Renal pelvis (tissue), 4 donors: ENCODE results near the gene FAU. TPM values are rescaled to one million over a fixed set of nuclear protein-coding genes. Genes with fewer than 3 reads are reported as not detected.
A peak's percentile ranks its signal among the peaks of the same experiment; 100 is the strongest.

Experiments used
- DNase-seq: peaks from one replicate; pipeline ENCODE4 v3.0.0-alpha.2; 2013
- polyA plus RNA-seq, 3 donors: library from polyadenylated mRNA; unstranded; fragments of 120-200 nt; gene quantifications; one replicate each; pipeline ENCODE4 v1.2.1, GENCODE V29; 2013; ENCODE audit not compliant: insufficient read length in 3 of 3

The FAU gene
- polyA plus RNA-seq, 3 donors = 706 to 910 (median 772) TPM

DNA sequence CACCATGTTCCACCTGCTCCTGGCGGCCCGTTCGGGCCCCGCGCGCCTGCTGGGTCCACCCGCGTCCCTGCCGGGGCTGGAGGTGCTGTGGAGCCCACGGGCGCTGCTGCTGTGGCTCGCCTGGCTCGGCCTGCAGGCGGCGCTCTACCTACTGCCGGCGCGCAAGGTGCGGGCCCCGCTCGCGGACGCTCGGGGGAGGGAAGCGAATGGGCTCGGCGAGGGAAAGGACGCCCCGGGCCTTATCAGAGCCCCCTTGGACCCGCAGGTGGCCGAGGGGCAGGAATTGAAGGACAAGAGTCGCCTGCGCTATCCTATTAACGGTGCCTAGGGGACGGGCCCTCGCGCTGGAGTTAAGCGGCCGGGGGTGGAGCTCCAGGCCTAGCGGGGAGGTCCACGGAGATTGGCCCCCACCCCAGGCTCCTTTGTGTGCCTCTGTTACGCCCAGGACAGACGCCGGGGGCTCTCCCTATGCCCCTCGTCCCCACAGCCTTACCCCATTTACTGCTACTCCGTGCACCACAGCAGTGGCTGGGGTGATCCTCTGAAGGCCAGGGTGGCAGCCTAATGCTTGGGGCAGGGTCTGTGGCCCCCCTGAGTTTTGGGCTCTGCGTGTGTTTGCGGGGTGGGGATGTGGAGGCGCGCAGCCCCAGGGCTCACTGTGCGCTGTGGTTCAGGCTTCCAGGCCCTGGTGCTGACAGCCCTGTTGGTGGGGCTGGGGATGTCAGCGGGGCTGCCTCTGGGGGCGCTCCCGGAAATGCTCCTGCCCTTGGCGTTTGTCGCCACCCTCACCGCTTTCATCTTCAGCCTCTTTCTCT is 9.2 kb downstream of the FAU start:
- no peak for DNase-seq

DNA sequence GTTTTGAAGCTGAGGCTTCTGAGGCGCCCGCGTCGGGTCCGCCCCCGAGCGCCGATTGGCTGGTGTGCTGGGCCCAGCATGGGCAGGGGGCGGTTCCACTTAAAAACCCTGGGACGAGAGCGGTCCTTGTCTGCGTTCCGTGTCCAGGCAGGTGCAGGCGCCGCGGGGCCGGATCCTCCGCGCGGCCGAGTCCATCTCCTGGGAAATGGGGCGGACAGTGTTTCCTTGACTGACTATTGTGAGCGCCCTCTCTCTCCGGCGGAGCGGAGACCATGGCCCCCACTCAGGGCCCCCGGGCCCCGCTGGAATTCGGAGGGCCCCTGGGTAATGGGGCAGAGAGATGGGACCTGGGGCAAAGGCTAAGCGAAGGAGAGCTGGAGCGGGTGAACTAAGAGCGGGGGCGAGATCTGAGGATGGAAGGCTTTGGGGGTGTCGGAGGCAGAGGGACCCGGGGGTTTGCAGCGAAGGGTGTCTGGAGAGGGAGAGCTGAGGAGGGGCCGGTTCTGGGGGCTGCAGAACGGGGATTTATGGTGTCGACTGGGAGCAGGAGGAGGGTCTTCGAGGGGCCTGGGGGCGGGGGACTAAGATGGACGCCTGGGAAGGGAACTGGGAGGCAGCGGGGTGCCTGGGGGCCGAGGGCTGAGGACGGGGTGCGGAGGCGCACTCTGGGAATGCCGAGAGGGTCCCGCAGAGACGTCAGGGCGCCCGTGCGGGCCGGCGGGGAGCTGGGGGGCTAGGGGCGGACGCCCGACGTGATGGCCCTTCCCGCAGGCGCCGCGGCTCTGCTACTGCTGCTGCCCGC is 10.0 kb downstream of the FAU start, which contains the start of gene TM7SF2:
Gene TM7SF2 (plus strand): TSS at position 129 of the 802 bp plus-strand sequence. CDS start 144 bp downstream, at position 273.
- peak; percentile 95 for DNase-seq

DNA sequence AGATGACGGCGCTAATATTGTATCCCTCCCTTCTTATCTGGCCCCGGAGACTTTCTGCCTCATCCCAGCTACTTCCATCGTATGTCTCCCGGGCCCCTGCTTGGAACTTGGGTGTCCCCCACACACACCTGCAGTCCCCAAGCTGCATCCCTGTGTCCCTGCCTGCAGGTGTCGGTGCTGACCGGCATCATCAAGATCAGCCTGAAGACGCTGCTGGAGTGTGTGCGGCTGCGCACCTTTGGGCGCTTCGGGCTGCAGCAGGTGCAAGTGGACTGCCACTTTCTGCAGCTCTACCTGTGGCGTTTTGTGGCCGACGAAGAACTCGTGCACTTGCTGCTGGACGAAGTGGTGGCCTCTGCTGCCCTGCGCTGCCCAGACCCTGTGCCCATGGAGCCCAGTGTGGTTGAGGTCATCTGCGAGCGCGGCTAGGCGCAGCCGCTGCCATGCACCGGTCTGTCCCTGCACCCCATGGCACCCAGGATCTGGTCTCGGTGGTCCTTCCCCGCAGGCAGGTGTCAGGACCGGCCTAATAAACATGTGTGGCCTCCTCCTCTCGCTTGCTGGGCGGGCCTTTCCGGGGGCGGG is 10.7 kb downstream of the FAU start:
- no peak for DNase-seq

DNA sequence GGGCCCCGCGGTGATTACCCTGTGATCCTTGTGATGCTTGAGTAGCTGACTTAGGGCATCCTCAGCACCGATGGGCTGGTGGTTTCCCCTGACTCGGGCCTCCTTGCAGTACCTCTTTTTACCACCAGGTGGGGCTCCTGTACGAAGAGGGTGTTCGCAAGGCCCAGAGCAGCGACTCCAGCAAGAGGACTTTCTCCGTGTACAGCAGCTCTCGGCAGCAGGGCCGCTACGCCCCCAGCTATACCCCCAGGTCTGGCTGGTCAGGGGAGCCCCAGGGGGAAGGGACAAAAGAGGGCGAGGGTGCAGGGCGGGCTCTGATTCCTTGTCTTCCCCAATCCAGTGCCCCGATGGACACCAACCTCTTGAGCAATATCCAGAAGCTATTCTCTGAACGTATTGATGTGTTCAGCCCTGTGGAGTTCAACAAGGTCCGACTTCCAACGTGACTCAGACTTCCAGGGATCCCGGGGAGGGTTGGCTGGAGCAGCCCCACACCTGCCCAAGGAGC is 11.5 kb downstream of the FAU start:
- DNase-seq = peak; percentile 82

DNA sequence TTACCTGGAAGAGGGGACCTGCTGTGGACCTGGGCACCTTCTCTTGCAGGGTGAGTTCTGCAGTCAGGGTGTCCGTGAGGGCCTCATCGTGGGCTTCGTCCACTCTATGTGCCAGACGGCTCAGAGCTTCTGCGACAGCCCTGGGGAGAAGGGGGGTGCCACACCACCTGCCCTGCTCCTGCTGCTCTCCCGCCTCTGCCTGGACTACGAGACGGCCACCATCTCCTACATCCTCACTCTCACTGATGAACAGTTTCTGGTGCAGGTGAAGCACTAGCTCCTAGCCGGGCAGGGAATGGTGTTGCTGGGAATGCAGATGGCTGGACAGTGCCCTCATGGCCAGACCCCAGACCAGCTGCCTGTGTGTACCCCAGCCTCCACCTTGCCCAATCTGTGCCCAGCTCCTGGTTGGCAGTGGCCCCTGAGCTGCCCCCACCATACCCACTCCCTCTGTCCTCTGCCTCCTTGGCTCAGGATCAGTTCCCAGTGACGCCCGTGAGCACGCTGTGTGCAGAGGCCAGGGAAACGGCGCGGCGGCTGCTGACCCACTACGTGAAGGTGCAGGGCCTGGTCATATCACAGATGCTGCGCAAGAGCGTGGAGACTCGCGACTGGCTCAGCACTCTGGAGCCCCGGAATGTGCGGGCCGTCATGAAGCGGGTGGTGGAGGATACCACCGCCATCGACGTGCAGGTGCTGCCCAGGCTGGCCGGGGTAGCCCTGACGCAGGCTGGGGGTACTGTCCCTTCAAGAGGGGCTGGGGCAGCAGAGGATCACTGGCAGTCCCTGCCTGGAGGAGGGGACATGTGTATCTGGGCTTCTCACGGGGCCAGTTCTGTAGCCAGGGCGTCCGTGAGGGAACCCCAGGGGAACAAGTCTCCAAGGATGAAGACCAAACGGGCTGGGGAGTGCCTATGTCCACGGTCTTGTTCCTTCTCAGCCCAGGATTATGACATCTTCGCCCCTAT is 12.4 kb downstream of the FAU start:
- no peak for DNase-seq

DNA sequence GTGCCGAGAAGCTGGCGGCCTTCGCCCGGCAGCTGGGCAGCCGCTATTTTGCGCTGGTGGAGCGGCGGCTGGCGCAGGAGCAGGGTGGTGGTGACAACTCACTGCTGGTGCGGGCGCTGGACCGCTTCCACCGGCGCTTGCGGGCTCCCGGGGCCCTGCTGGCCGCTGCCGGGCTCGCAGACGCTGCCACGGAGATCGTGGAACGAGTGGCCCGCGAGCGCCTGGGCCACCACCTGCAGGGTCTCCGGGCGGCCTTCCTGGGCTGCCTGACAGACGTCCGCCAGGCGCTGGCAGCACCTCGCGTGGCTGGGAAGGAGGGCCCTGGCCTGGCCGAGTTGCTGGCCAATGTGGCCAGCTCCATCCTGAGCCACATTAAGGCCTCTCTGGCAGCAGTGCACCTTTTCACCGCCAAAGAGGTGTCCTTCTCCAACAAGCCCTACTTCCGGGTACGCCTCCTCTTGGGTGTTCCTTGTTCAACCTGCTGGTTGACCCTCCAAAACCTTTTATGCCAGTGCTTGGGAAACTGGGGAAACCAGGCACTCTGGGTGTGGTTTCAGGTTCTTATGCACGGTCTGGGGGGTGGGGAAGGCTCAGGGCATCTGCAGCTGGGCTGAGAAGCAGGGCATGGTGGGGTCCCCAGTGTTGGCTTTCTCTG is 13.3 kb downstream of the FAU start:
- DNase-seq = no peak

DNA sequence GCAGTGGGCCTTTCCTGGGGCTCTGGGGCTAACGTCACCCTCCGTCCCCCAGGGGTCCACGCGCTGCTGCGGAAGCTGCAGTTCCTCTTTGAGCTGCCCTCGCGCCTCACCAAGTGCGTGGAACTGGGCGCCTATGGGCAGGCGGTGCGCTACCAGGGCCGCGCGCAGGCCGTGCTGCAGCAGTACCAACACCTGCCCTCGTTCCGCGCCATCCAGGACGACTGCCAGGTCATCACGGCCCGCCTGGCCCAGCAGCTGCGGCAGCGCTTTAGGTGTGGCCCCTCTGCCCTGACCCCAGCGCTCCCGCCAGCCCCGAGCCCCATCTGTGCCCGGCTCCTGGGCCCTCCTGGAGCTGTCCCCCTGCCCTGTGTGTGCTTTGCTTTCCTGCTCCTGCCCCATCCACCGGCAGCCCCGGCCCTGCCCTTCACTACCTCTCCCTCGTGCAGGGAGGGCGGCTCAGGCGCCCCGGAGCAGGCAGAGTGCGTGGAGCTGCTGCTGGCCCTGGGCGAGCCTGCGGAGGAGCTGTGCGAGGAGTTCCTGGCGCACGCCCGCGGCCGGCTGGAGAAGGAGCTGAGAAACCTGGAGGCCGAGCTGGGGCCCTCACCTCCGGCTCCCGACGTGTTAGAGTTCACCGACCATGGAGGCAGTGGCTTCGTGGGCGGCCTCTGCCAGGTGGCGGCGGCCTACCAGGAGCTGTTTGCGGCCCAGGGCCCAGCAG is 14.0 kb downstream of the FAU start:
- no peak for DNase-seq

DNA sequence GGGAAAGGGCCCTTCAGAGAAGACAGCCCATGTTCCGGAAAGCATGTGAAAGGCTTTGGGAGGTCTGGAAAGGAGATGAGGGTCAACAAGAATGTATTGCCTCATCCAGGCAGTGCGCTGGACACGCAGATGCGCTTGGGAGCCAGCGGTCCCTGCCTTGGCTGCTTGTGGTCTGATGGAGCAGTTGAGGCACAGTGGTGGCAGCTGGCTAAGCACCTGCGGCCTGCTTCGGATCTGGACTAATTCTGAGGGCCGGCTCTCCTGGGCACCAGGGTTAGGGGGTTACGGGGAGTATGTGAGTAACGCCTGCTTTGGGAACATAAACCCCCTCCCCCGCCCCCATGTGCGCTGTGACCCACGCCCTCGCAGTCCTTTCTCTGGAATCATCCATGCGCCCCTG is 14.9 kb downstream of the FAU start:
- DNase-seq = no peak

DNA sequence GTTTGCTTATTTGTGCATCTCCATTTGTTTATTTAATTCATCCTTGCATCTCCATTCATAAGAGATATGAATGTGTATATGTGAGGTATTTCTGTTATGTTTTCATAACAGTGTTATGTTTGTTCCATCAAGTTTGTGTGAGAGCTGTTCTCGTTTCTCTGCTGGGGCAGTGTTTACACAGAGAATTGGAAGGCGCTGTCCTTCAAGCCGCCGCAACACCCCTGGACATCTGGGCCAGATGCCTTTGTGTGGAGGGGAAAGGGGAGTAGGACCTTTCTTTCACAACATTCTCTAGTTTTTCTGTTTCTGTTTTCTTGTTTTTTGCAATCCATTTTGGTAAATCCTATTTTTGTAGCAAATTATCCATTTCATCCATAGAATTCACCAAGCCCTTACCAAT is 17.3 kb downstream of the FAU start:
- DNase-seq = no peak

DNA sequence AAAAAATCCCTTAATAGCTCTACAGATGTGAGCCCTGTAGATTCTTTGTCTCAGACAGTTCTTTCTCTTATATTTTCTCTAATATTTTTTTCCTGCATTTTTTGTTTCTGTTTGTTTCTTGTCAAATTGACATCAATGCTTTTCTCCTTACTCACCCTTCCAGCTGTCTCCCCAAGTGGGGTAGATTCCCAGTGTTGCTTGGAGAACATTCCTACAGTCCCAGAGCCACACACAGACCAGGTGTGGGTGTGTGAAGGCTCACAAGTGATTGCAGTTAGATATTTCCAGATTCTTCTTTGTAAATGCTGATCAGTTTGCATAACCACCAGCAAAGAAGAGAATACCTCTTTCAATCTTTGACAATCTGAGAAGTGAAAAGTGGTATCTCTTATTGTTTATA is 18.5 kb downstream of the FAU start:
- no peak for DNase-seq

DNA sequence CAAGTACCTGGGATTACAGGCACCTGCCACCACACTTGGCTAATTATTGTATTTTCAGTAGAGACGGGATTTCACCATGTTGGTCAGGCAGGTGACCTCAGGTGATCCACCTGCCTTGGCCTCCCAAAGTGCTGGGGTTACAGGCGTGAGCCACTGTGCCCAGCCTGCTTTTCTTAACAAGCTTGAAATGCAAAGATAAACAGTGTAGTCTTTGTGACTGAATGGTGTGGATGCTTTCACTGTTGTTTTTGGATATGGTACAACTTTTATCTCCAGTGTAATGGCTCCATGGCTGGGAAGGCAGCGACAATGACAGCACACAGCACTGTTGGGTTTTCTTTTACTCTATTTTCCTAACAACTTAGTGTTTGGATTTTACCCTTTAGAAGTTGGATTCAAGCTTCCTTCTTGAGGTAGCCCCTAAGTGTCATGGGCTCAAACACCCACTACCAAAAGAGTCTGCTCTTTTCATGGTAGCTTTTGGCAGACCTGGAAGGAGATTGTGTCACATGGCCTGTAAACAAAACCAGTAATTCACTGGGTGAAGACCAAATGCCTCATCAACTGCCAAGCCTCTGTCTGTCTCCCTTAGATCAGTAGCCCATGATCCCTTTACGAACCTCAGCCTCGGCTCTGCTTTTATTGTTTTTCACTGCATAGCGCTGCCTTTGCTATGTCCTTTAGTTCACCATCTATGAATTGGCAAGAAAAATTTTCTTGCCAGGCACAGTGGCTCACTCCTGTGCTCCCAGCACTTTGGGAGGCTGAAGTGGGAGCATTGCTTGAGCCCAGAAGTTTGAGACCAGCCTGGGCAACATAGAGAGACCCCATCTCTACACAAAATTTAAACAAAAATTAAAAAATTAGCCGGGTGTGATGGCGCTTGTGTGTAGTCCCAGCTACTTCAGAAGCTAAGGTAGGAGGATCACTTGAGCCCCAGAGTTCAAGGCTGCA is 19.5 kb downstream of the FAU start:
- no peak for DNase-seq

DNA sequence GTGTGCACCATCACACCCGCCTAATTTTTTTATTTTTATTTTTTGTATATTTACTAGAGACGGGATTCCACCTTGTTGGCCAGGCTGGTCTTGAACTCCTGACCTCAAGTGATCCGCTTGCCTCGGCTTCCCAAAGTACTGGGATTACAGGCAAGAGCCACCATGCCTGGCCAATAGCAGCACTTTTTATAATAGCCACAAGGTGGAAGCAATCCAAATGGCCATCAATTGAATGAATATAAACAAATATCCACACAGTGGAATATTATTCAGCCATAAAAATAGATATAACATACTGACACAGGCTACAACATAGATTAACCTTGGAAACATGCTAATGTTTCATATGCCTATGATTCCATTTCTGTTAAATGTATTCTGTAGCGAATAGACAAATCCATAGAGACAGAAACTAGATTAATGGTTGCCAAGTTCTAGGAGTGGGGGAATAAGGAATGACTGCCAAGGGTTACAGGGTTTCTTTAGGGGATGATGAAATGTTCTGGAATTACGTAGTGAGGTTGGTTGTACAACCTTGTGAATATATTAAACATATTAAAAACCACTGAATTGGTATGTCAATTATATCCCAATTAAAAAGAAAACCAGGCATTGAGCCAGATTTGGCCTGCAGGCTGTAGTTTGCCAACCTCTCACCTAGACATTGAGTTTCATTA is 21.1 kb downstream of the FAU start:
- no peak for DNase-seq

DNA sequence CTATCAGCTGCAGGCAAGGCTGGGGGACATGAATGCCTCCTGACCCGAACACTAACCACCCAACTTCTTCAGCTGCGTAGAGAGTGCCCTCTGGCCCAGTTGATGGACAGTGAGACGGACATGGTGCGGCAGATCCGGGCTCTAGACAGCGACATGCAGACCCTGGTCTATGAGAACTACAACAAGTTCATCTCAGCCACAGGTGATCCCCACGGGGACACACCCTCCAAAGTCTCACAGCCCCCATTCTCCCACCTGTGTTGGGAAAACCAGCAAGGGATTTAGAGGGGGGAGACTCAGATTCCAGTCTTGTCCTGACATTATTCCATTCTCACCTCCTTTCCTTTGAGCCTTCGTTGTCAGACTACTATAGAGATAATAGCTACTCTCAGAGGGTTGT is 25.0 kb downstream of the FAU start:
- DNase-seq = no peak

DNA sequence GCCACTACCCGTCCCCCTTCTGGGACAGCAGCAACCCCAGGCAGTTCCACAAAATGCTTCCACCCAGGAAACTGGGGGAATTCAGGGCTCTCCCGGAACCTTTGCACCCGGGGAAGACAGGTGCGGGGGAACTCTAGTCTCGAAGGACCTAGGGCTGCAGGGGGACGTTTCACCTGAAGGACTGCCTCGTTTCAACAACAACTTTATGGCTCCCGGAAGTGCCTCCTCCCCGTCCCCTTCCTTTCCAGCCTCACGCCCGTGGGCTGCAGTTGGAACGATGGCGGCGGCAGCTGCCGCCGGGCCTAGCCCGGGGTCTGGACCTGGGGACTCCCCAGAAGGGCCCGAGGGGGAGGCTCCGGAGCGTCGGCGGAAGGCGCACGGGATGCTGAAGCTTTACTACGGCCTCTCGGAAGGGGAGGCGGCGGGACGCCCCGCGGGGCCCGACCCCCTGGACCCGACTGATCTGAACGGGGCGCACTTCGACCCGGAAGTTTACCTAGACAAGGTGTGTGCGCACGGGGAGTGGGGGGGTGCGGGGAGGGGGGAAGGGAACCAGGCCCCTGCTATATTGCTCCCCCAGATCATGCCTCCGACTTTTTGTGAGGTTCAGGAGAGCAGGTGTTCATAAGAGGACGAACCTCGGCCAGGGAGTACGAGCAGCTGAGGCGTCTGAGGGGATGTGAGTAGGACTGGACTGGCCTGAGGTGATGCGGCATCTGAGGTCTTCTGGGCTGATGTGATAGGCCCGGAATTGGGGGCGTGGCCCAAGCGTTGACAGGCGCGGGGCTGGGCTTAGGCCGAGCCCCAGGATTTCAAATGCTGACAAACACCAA is 25.7 kb downstream of the FAU start, which contains the start of gene VPS51:
Gene VPS51 (plus strand): TSS at position 241 of the 833 bp plus-strand sequence. CDS start 37 bp downstream, at position 278.
- DNase-seq = peak; percentile 92

DNA sequence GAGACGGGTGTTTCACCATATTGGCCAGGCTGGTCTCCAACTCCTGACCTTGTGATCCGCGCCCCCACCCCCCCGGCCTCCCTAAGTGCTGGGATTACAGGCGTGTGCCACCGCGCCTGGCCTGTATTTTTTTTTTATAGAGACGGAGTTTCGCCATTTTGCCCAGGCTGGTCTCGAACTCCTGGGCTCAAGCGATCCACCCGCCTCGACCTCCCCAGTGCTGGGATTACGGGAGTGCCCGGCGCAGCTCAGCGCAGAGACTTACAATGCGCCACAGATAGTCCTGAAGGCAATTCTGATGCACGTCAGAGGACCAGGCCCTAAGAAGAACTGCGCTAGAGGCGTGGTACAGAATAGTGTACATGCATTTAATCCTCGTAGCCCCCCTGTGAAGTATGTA is 26.5 kb downstream of the FAU start:
- DNase-seq = no peak

DNA sequence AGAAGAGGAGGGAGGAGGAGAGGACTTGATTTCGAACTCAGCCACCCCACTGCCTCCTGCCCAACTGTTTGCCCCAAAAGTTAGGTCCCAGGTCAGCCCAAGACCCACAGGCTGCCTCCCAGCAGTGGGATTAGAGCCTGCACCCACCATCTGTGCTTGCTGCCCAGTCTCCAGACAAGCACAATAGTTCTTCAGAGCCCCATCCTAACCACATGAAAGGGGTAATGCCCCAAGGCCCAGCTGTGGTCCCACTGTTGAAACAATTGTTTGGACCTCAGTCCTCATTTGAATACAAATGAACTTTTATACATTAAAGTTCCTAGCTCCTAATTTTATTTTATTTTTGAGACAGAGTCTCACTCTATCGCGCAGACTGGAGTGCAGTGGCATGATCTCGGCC is 31.3 kb downstream of the FAU start:
- no peak for DNase-seq

DNA sequence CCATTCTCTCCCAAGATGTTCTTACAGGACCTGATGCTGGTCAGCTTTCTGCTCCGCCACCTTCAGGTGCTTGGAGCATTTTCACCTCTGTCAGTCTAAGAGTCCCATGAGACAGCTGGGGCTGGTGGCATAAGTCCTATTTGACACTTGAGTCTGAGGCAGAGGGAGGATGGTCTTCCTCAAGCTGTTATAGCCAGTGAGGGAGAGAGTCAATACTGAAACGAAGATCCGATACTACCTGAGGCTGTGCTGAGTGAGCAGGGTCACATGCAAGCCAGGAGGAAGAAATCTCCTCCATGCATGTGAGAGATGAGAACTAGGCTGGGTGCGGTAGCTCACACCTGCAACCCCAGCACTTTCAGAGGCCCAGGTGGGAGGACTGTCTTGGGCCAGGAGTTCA is 32.3 kb downstream of the FAU start:
- no peak for DNase-seq
